Omental fat pad (tissue), 4 donors: Measurements from ENCODE around the gene SKA2. TPM values are rescaled to one million over a fixed set of nuclear protein-coding genes. Genes with fewer than 3 reads are reported as not detected.

Experiments used
- ATAC-seq: fragments of 150-250 bp; one replicate; pipeline ENCODE4 v1.9.1; 2016; ENCODE audit warnings: mild to moderate bottlenecking, moderate library complexity; ENCODE audit not compliant: low FRiP score
- DNase-seq: peaks from one replicate; pipeline ENCODE4 v3.0.0-alpha.2; 2019; ENCODE audit warnings: low spot score
- CTCF ChIP-seq, 3 donors: fragments of 450-650 bp; IDR thresholded peaks; one replicate each; pipeline ENCODE4 v1.5.1; 2016 to 2017; ENCODE audit warnings: antibody characterized with exemption in 3 of 3, mild to moderate bottlenecking in 3 of 3, moderate library complexity in 2 of 3
- total RNA-seq, 4 donors: library from RNA; depleted of rRNA; stranded (reverse); fragments of >200 nt; gene quantifications; one replicate each; pipeline ENCODE4 v1.1.0, GENCODE V29; 2016

SKA2 gene
- total RNA-seq, 4 donors from 2014 or later = 11.8 to 28.4 (median 20.2) TPM

- ATAC-seq (no peak), DNase-seq (no peak)
- no peak for TF ChIP-seq CTCF (IDR thresholded peaks at IDR 0.05)
These were observed 12.6 kb upstream of the SKA2 start for GRCh38 chr17:59167571-59168001.

GRCh38 chr17:59165933-59166342, 11.0 kb upstream of the SKA2 start:
- no peak for ATAC-seq
- TF ChIP-seq CTCF (IDR thresholded peaks at IDR 0.05) = no peak
- no peak for DNase-seq

GRCh38 chr17:59161477-59161876, 6.5 kb upstream of the SKA2 start:
- TF ChIP-seq CTCF (IDR thresholded peaks at IDR 0.05) = no peak
- ATAC-seq = no peak
- DNase-seq = no peak

GRCh38 chr17:59160157-59161025, 5.4 kb upstream of the SKA2 start:
- no peak for TF ChIP-seq CTCF (IDR thresholded peaks at IDR 0.05)
- DNase-seq = no peak
- no peak for ATAC-seq

GRCh38 chr17:59155439-59156177, 622 bp upstream of the SKA2 start, which contains the start of gene PRR11:
Gene PRR11 (plus strand): TSS chr17:59155746. CDS start chr17:59169753, 14,007 bp downstream.
- peak; percentile 83 for DNase-seq
- TF ChIP-seq CTCF (IDR thresholded peaks at IDR 0.05) = no peak
- peak; percentile 97 for ATAC-seq

- TF ChIP-seq CTCF (IDR thresholded peaks at IDR 0.05) = no peak
- ATAC-seq = no peak
- no peak for DNase-seq
These were observed 680 bp downstream of the SKA2 start for GRCh38 chr17:59154292-59154720.
